ENCODE measurements around the gene ESRRB.

GRCh38 chr14:76413962-76414600 is 38.1 kb downstream of the ESRRB start:
- TF ChIP-seq CTCF (IDR thresholded peaks at IDR 0.05): no peak
- no peak for TF ChIP-seq POLR2A (IDR thresholded peaks at IDR 0.05)

All from ovary (tissue), 3 donors.